Stimulated activated naive CD8-positive, alpha-beta T cell treated with anti-CD3 and anti-CD28 coated beads, Interleukin-15, Interleukin-2, amounts not matched to agents 100 U/mL and 50 U/mL, for 24 hours (primary cell): ENCODE results near the gene DUOXA2.

ENCODE experiments used
- ATAC-seq: fragments of 150-1000 bp; cut with Tn5 transposase; one replicate; pipeline ENCODE4 v1.10.0; 2021
- DNase-seq: peaks from one replicate; pipeline ENCODE4 v3.0.0; 2021

DUOXA2 gene

GRCh38 chr15:45162771-45163507, 48.8 kb downstream of the DUOXA2 start:
- ATAC-seq (peak; percentile 25), DNase-seq (peak; percentile 75)

GRCh38 chr15:45163508-45163856, 49.4 kb downstream of the DUOXA2 start:
- ATAC-seq (no peak), DNase-seq (no peak)

GRCh38 chr15:45164914-45165313, 50.8 kb downstream of the DUOXA2 start:
- DNase-seq: no peak
- ATAC-seq: no peak

GRCh38 chr15:45165536-45165935, 51.4 kb downstream of the DUOXA2 start:
- no peak for DNase-seq
- ATAC-seq: no peak

- DNase-seq (peak; percentile 87), ATAC-seq (peak; percentile 95)
These were observed 52.9 kb downstream of the DUOXA2 start for GRCh38 chr15:45166834-45167630.

- no peak for DNase-seq
- ATAC-seq: no peak
These were observed 53.6 kb downstream of the DUOXA2 start for GRCh38 chr15:45167631-45168205.
